ENCODE results near the gene MRPS18B.
"Not testable (repeated sequence)": the region's sequence is repeated elsewhere in the genome, so short reads cannot be mapped to it uniquely, and the experiment has no call there.

Gene MRPS18B

GRCh38 chr6:30643656-30644055 lies 26.0 kb downstream of the MRPS18B start:
- no peak for DNase-seq

- DNase-seq, result no peak
These were observed 27.1 kb downstream of the MRPS18B start for GRCh38 chr6:30644769-30645168.

GRCh38 chr6:30645989-30646388 lies 28.3 kb downstream of the MRPS18B start:
- DNase-seq, result no peak

- DNase-seq, result peak; percentile 94
These were observed 29.0 kb downstream of the MRPS18B start, which contains the start of gene C6orf136 for GRCh38 chr6:30646450-30647241. C6orf136 (plus strand) TSS chr6:30647133; CDS start chr6:30647232, 99 bp downstream.

GRCh38 chr6:30647242-30648116 lies 29.8 kb downstream of the MRPS18B start:
- peak; percentile 59 for DNase-seq

GRCh38 chr6:30651143-30651542 lies 33.5 kb downstream of the MRPS18B start:
- no peak for DNase-seq

- DNase-seq, result no peak
These were observed 37.4 kb downstream of the MRPS18B start for GRCh38 chr6:30654798-30655742.

GRCh38 chr6:30655743-30656094 lies 38.1 kb downstream of the MRPS18B start:
- DNase-seq, result no peak

GRCh38 chr6:30656513-30656912 lies 38.9 kb downstream of the MRPS18B start:
- no peak for DNase-seq

- no peak for DNase-seq
These were observed 39.8 kb downstream of the MRPS18B start for GRCh38 chr6:30657454-30657853.

GRCh38 chr6:30657922-30658321 lies 40.3 kb downstream of the MRPS18B start:
- DNase-seq, result not testable (repeated sequence)

GRCh38 chr6:30664994-30665767 lies 47.5 kb downstream of the MRPS18B start:
- DNase-seq, result no peak

GRCh38 chr6:30666300-30666699 lies 48.7 kb downstream of the MRPS18B start:
- not testable (repeated sequence) for DNase-seq

- no peak for DNase-seq
These were observed 53.3 kb downstream of the MRPS18B start for GRCh38 chr6:30670760-30671527.

GRCh38 chr6:30672445-30673253 lies 55.0 kb downstream of the MRPS18B start, which contains the start of gene DHX16:
DHX16 (minus strand) TSS chr6:30673006; CDS start chr6:30672841, 165 bp downstream.
- DNase-seq, result peak; percentile 99

Data from fibroblast of skin of scalp (primary cell).